ENCODE results near the gene GANC. TPM values are rescaled to one million over a fixed set of nuclear protein-coding genes. Genes with fewer than 3 reads are reported as not detected.

The GANC gene
- total and polyA plus RNA-seq, 9 of the 15 experiments (the other 6 are each of a cell fraction or from before 2014, with no cell fraction given), result 10.9 to 19.0 (median 14.5) TPM

DNA sequence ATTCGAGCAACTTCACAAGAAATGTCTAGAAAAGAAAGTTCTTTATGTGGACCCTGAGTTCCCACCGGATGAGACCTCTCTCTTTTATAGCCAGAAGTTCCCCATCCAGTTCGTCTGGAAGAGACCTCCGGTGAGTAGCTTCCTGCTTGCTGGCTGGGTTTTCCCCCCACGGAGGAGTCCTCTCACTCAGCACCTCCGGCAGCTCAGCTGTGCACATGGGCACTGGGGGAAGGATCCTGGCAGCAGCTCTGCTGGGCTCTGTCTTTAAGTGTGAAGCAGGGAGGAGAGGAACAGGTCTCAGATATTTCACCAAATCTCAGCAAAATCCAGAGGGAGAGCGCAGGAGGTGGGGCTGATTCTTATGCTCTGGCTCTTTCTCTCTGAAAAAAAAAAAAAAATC lies 87.0 kb downstream of the GANC start:
- Histone ChIP-seq H3K9me3 (replicated peaks; ENCODE audit: control insufficient read depth, insufficient read depth, low read depth, low read length) (no peaks in the 10 kb centered on the region), H2AFZ (ENCODE audit: low read depth, low read length) (no peak overlapping the region), H3K36me3 (ENCODE audit: control insufficient read depth, insufficient read depth, low read length) (no peaks in the 10 kb centered on the region), H3K27ac (ENCODE audit: extremely low read depth, low read depth, low read length) (no peak overlapping the region), H3K79me2 (ENCODE audit: control insufficient read depth, insufficient read depth, low read length) (no peaks in the 10 kb centered on the region), H3K9ac (ENCODE audit: insufficient read depth in 1 of 2, low read depth in 2 of 2, low read length in 2 of 2) (no peak overlapping the region), H3K4me1 (replicated peaks in 1 of 2; ENCODE audit: control insufficient read depth in 2 of 2, insufficient read depth in 2 of 2, low read length in 2 of 2) (no peaks in the 10 kb centered on the region; a peak in 1 of 5 replicates), H3K4me2 (ENCODE audit: insufficient read depth, low read length) (no peak overlapping the region), H3K27me3 (ENCODE audit: control insufficient read depth in 2 of 2, insufficient read depth in 2 of 2, low read length in 2 of 2) (peaks cover 0 to 12% of the 10 kb centered on the region in 2 experiments; a peak in 1 of 5 replicates), H3K4me3 (no peak overlapping the region), H3K9me1 (ENCODE audit: control insufficient read depth, insufficient read depth, low read length) (no peaks in the 10 kb centered on the region), H4K20me1 (replicated peaks; ENCODE audit: control insufficient read depth, insufficient read depth, low read length) (no peaks in the 10 kb centered on the region)
- CTCF ChIA-PET (ENCODE audit: low intra/inter-chr PET ratio), result no interaction called here
- 17% methylated on average over 7 of the region's 7 CpGs for WGBS (ENCODE audit: insufficient coverage, low coverage, missing lambda C conversion rate)
- POLR2A ChIA-PET, result interaction anchor here (0.6 to 2.3 kb wide), 2 partner anchors 8 to 1886 kb away, joined by 3 to 9 read pairs; no protein-coding TSS in a partner anchor
- in situ Hi-C loops (cut with MboI), result no loop called here
- TF ChIP-seq ZNF324 (CRISPR knock-in tag; IDR thresholded peaks at IDR 0.05) (no peak), HNRNPUL1 (IDR thresholded peaks at IDR 0.05; ENCODE audit: low read length) (no peak), PTBP1 (IDR thresholded peaks at IDR 0.05; ENCODE audit: low read depth, low read length) (no peak), POLR2A (conservative IDR thresholded peaks at IDR 0.05) (no peak), RNF2 (IDR thresholded peaks at IDR 0.05) (no peak), ZNF253 (CRISPR knock-in tag; conservative IDR thresholded peaks at IDR 0.05) (no peak)
- TF ChIP-seq, protein P1, sequence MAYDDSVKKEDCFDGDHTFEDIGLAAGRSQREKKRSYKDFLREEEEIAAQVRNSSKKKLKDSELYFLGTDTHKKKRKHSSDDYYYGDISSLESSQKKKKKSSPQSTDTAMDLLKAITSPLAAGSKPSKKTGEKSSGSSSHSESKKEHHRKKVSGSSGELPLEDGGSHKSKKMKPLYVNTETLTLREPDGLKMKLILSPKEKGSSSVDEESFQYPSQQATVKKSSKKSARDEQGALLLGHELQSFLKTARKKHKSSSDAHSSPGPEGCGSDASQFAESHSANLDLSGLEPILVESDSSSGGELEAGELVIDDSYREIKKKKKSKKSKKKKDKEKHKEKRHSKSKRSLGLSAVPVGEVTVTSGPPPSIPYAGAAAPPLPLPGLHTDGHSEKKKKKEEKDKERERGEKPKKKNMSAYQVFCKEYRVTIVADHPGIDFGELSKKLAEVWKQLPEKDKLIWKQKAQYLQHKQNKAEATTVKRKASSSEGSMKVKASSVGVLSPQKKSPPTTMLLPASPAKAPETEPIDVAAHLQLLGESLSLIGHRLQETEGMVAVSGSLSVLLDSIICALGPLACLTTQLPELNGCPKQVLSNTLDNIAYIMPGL (CRISPR knock-in tag; IDR thresholded peaks at IDR 0.05), result no peak
- no peak for DNase-seq (ENCODE audit: extremely low read depth in 1 of 4, low spot score in 3 of 4)
- no peak for ATAC-seq
- BruUV-seq (replicated peaks), result no TSS peak
- no peak for FAIRE-seq
- intact Hi-C loops (cut with micrococcal nuclease), result no loop called here
